H1 (cell line): ENCODE results near the gene RGS6. TPM values are rescaled to one million over a fixed set of nuclear protein-coding genes. Genes with fewer than 3 reads are reported as not detected.

Experiments used
- CTCF ChIA-PET: fragments of 300-600 bp; sonication (Branson Sonifier 250); formaldehyde crosslinking; loops from one replicate; lab custom pipeline; 2021; ENCODE audit not compliant: partially characterized antibody; lab: Charles Lee
- POLR2A ChIA-PET: fragments of 300-600 bp; sonication (Branson Sonifier 250); formaldehyde crosslinking; loops from one replicate; lab custom pipeline; 2021; ENCODE audit warnings: inconsistent platforms; ENCODE audit not compliant: partially characterized antibody; lab: Charles Lee
- DNase-seq, 2 experiments: peaks; one replicate each; pipeline versions ENCODE4 v3.0.0 to v3.0.0-alpha.2; 2010 to 2022; ENCODE audit warnings: low spot score in 2 of 2, low read depth in 1 of 2, mixed read lengths in 1 of 2
- FAIRE-seq: peaks from 2 replicates; lab custom pipeline; 2011; peaks lifted over from hg19 to GRCh38; lab: Jason Lieb, UNC
- H2AFZ ChIP-seq: 2 replicates; pipeline ENCODE4 v1.8.1; 2012; ENCODE audit warnings: low read length, inconsistent platforms
- H2AK5ac ChIP-seq: 2 replicates; pipeline ENCODE4 v1.6.1; 2013; ENCODE audit warnings: low read depth, low read length
- H2BK120ac ChIP-seq: replicated peaks from 2 replicates; pipeline ENCODE3; 2013; ENCODE audit warnings: low read depth, low read length, inconsistent platforms
- H2BK12ac ChIP-seq: 2 replicates; pipeline ENCODE4 v1.6.1; 2013; ENCODE audit warnings: low read depth, low read length
- H2BK15ac ChIP-seq: 2 replicates; pipeline ENCODE4 v1.6.1; 2013; ENCODE audit warnings: low read length
- H2BK20ac ChIP-seq: 2 replicates; pipeline ENCODE4 v1.6.1; 2013; ENCODE audit warnings: low read length
- H2BK5ac ChIP-seq: 2 replicates; pipeline ENCODE4 v1.6.1; 2013; ENCODE audit warnings: low read depth, low read length
- H3K14ac ChIP-seq: 2 replicates; pipeline ENCODE4 v1.6.1; 2013; ENCODE audit warnings: inconsistent platforms; ENCODE audit not compliant: insufficient read length
- H3K18ac ChIP-seq: 2 replicates; pipeline ENCODE4 v1.6.1; 2013; ENCODE audit warnings: low read length; ENCODE audit errors: extremely low read depth
- H3K23ac ChIP-seq: 2 replicates; pipeline ENCODE4 v1.6.1; 2013; ENCODE audit warnings: inconsistent platforms; ENCODE audit not compliant: insufficient read length
- H3K23me2 ChIP-seq: 2 replicates; pipeline ENCODE4 v1.6.1; 2013; ENCODE audit warnings: low read depth, low read length
- H3K27ac ChIP-seq: 2 replicates; pipeline ENCODE4 v1.6.1; 2011; ENCODE audit warnings: low read depth, low read length, inconsistent platforms
- H3K27me3 ChIP-seq, 4 experiments: replicated peaks in 1 of 4; 1 replicate in 1 of 4; 2 replicates in 3 of 4; pipeline versions ENCODE4 v1.6.1 to v1.8.1; 2011 to 2013; ENCODE audit warnings: low read length in 3 of 4, mild to moderate bottlenecking in 3 of 4, inconsistent platforms in 2 of 4, mixed read lengths in 2 of 4, moderate library complexity in 1 of 4; ENCODE audit not compliant: control insufficient read depth in 3 of 4, insufficient read depth in 3 of 4; ENCODE audit errors: extremely low read depth in 1 of 4
- H3K36me3 ChIP-seq, 4 experiments: 2 replicates each; pipeline versions ENCODE4 v1.6.1 to v1.8.1; 2011 to 2013; ENCODE audit warnings: mild to moderate bottlenecking in 4 of 4, low read length in 3 of 4, moderate library complexity in 2 of 4, control low read depth in 1 of 4, inconsistent platforms in 1 of 4; ENCODE audit not compliant: insufficient read depth in 4 of 4, control insufficient read depth in 2 of 4
- H3K4ac ChIP-seq: replicated peaks from 2 replicates; pipeline ENCODE3; 2013; ENCODE audit warnings: low read length, low read depth, mixed read lengths, inconsistent platforms; ENCODE audit not compliant: insufficient read length
- H3K4me1 ChIP-seq, 4 experiments: replicated peaks in 1 of 4; 1 replicate in 1 of 4; 2 replicates in 3 of 4; pipeline versions ENCODE4 v1.6.1 to v1.8.1; 2011 to 2013; ENCODE audit warnings: low read length in 3 of 4, inconsistent platforms in 2 of 4, mixed read lengths in 1 of 4; ENCODE audit not compliant: insufficient read depth in 4 of 4, control insufficient read depth in 3 of 4
- H3K4me2 ChIP-seq, 2 experiments: 2 replicates each; pipeline versions ENCODE4 v1.6.1 to v1.8.1; 2011 to 2013; ENCODE audit warnings: low read depth in 2 of 2, low read length in 2 of 2, control low read depth in 1 of 2, inconsistent platforms in 1 of 2, mild to moderate bottlenecking in 1 of 2; ENCODE audit not compliant: insufficient read depth in 1 of 2
- H3K4me3 ChIP-seq, 4 experiments: fragments of 200-600, 300-600 bp in 1 of 4; sonication (generic), shearing (Covaris generic), sonication (Bioruptor Twin) in 1 of 4; 2 replicates each; pipeline versions ENCODE4 v1.5.1 to v1.8.1; 2011 to 2016; ENCODE audit warnings: low read length in 4 of 4, low read depth in 3 of 4, control low read depth in 2 of 4, inconsistent platforms in 2 of 4, mild to moderate bottlenecking in 2 of 4, mixed read lengths in 1 of 4, moderate library complexity in 1 of 4; ENCODE audit not compliant: insufficient read depth in 2 of 4; ENCODE audit errors: extremely low read depth in 1 of 4
- H3K56ac ChIP-seq: replicated peaks from 2 replicates; pipeline ENCODE3; 2013; ENCODE audit warnings: low read depth, mild to moderate bottlenecking, mixed read lengths, low read length, inconsistent platforms; ENCODE audit not compliant: insufficient read length
- H3K79me1 ChIP-seq: 2 replicates; pipeline ENCODE4 v1.6.1; 2013; ENCODE audit warnings: low read depth, low read length, control low read depth
- H3K79me2 ChIP-seq, 2 experiments: 2 replicates each; pipeline versions ENCODE4 v1.6.1 to v1.8.1; 2012 to 2013; ENCODE audit warnings: low read length in 2 of 2, mild to moderate bottlenecking in 2 of 2, inconsistent platforms in 1 of 2; ENCODE audit not compliant: insufficient read depth in 2 of 2, control insufficient read depth in 1 of 2
- H3K9ac ChIP-seq, 4 experiments: replicated peaks in 1 of 4; 1 replicate in 1 of 4; 2 replicates in 3 of 4; pipeline versions ENCODE4 v1.6.1 to v1.8.1; 2011 to 2013; ENCODE audit warnings: low read depth in 3 of 4, low read length in 3 of 4, control low read depth in 2 of 4, mild to moderate bottlenecking in 2 of 4, moderate library complexity in 2 of 4, inconsistent platforms in 1 of 4; ENCODE audit errors: extremely low read depth in 1 of 4
- H3K9me3 ChIP-seq, 2 experiments: 2 replicates each; pipeline versions ENCODE4 v1.6.1 to v1.8.1; 2012 to 2013; ENCODE audit warnings: mild to moderate bottlenecking in 2 of 2, moderate library complexity in 2 of 2, control low read depth in 1 of 2, inconsistent platforms in 1 of 2, low read depth in 1 of 2, low read length in 1 of 2, mixed read lengths in 1 of 2; ENCODE audit not compliant: insufficient read depth in 2 of 2
- H4K20me1 ChIP-seq, 2 experiments: replicated peaks in 1 of 2; 2 replicates each; pipeline versions ENCODE3 to v1.8.1; 2011 to 2013; ENCODE audit warnings: inconsistent platforms in 2 of 2, low read length in 2 of 2, mild to moderate bottlenecking in 1 of 2; ENCODE audit not compliant: insufficient read depth in 2 of 2, control insufficient read depth in 1 of 2
- H4K5ac ChIP-seq: 2 replicates; pipeline ENCODE4 v1.6.1; 2013; ENCODE audit warnings: low read length, low read depth, mixed read lengths, inconsistent platforms; ENCODE audit not compliant: insufficient read length
- H4K8ac ChIP-seq: 2 replicates; pipeline ENCODE4 v1.8.0; 2013; ENCODE audit warnings: mild to moderate bottlenecking, moderate library complexity, low read length, inconsistent platforms; ENCODE audit not compliant: insufficient read depth; ENCODE audit errors: extremely low read depth
- H4K91ac ChIP-seq: replicated peaks from 2 replicates; pipeline ENCODE3; 2013; ENCODE audit warnings: low read length, mixed read lengths, inconsistent platforms; ENCODE audit not compliant: insufficient read length
- BACH1 ChIP-seq: IDR thresholded peaks from 2 replicates; pipeline ENCODE4 v1.6.1; 2012; ENCODE audit warnings: low read length, improper control_type of control experiment
- BCL11A ChIP-seq, 2 experiments: IDR thresholded peaks; one replicate each; pipeline ENCODE4 v1.6.1; 2011; ENCODE audit warnings: low read depth in 2 of 2, low read length in 2 of 2, mild to moderate bottlenecking in 2 of 2
- BRCA1 ChIP-seq: IDR thresholded peaks from 2 replicates; pipeline ENCODE4 v1.6.1; 2012; ENCODE audit warnings: low read depth, low read length, improper control_type of control experiment
- CREB1 ChIP-seq: IDR thresholded peaks from 2 replicates; pipeline ENCODE4 v1.6.1; 2012; ENCODE audit warnings: inconsistent platforms
- FOSL1 ChIP-seq: IDR thresholded peaks from 2 replicates; pipeline ENCODE4 v1.6.1; 2011; ENCODE audit warnings: mild to moderate bottlenecking, low read depth, low read length, moderate library complexity; ENCODE audit not compliant: insufficient read depth
- RXRA ChIP-seq: IDR thresholded peaks from 2 replicates; pipeline ENCODE4 v1.6.1; 2011; ENCODE audit warnings: low read depth, mild to moderate bottlenecking, low read length, moderate library complexity; ENCODE audit not compliant: insufficient read depth
- SAP30 ChIP-seq: fragments of 300-600 bp; sonication (generic); IDR thresholded peaks from 2 replicates; pipeline ENCODE4 v1.7.1; 2012; ENCODE audit warnings: low read length, moderate library complexity, mild to moderate bottlenecking, inconsistent platforms; ENCODE audit not compliant: insufficient read depth, insufficient replicate concordance
- SIN3A ChIP-seq, 2 experiments: IDR thresholded peaks in 1 of 2; conservative IDR thresholded peaks in 1 of 2; 2 replicates each; pipeline ENCODE4 v1.6.1; 2011 to 2012; ENCODE audit warnings: low read length in 2 of 2, improper control_type of control experiment in 1 of 2, low read depth in 1 of 2, mild to moderate bottlenecking in 1 of 2
- SP4 ChIP-seq: IDR thresholded peaks from 2 replicates; pipeline ENCODE4 v1.6.1; 2012; ENCODE audit warnings: low read length, inconsistent platforms
- SUZ12 ChIP-seq: fragments of 200-600 bp; sonication (generic); IDR thresholded peaks from 2 replicates; pipeline ENCODE4 v1.6.1; 2012; ENCODE audit warnings: mild to moderate bottlenecking, inconsistent platforms, low read length, moderate library complexity, mixed read lengths
- TCF12 ChIP-seq: IDR thresholded peaks from 2 replicates; pipeline ENCODE4 v1.6.1; 2011; ENCODE audit warnings: low read depth, mild to moderate bottlenecking, low read length
- YY1 ChIP-seq: IDR thresholded peaks from 2 replicates; pipeline ENCODE4 v1.6.1; 2011; ENCODE audit warnings: low read depth, mild to moderate bottlenecking, low read length
- WGBS, 2 experiments: shearing (Covaris generic) in 1 of 2; methylation state at CpG; one replicate each; pipeline versions ENCODE4 v1.1.6 to v1.1.7; 2013 to 2015; ENCODE audit warnings: low lambda C conversion rate in 2 of 2, mixed read lengths in 2 of 2, inconsistent platforms in 1 of 2, low coverage in 1 of 2, missing lambda C conversion rate in 1 of 2; ENCODE audit not compliant: insufficient replicate concordance in 2 of 2, insufficient coverage in 1 of 2, insufficient read length in 1 of 2; ENCODE audit errors: extremely low coverage in 1 of 2, missing lambda C conversion rate in 1 of 2; 5-methylcytosine and 5-hydroxymethylcytosine counted together
- polyA plus RNA-seq, 7 experiments: library from polyadenylated mRNA; depleted of rRNA in 3 of 7; stranded (reverse) in 5 of 7; unstranded in 2 of 7; fragments of >200 nt in 5 of 7; fragments of 200-250 nt in 2 of 7; gene quantifications; 1 replicate in 5 of 7; 2 replicates in 1 of 7; 4 replicates in 1 of 7; pipeline versions ENCODE4 v1.2.1 to v1.2.3, GENCODE V29; 2011 to 2013; ENCODE audit warnings: missing spikeins in 2 of 7, mixed read lengths in 2 of 7
- total RNA-seq: library from RNA; stranded (reverse); fragmentation: NEBNext Ultra II Directional; extraction: Animal tissue kit (Norgen Biotek cat#: 25700); gene quantifications from 2 replicates; pipeline ENCODE4 v1.2.1, GENCODE V29; 2021

The RGS6 gene
- total and polyA plus RNA-seq, 2 of the 8 experiments (the other 6 are each of a cell fraction or from before 2014, with no cell fraction given) = 0.26 to 1.1 TPM

DNA sequence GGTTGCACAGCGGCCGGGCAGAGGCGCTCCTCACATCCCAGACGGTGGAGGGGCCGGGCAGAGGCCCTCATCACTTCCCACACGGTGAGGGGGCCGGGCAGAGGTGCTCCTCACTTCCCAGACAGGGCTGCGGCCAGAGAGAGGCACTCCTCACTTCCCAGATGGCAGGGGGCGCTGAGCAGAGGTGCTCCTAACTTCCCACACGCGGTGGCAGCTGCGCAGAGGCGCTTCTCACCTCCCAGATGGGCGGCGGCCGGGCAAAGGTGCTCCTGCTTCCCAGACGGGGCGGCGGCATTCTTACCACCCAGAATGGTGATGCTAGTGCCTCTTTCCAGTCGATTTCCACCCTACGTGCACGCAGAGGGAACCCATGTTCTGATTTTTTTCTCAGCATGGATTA lies 304.4 kb downstream of the RGS6 start:
- Histone ChIP-seq H3K27ac (no peak overlapping the region), H4K20me1 (no peaks in the 10 kb centered on the region), H2AFZ (no peak overlapping the region), H2BK120ac (no peak overlapping the region), H2BK15ac (no peak overlapping the region), H3K4ac (no peak overlapping the region), H2BK5ac (no peak overlapping the region), H3K4me2 (no peak overlapping the region), H2BK12ac (no peak overlapping the region), H3K79me1 (no peaks in the 10 kb centered on the region), H3K27me3 (no peaks in the 10 kb centered on the region), H3K23ac (no peak overlapping the region), H2AK5ac (no peak overlapping the region), H3K56ac (no peak overlapping the region), H3K18ac (no peak overlapping the region), H3K4me1 (no peaks in the 10 kb centered on the region), H3K9me3 (peaks cover 2 to 4% of the 10 kb centered on the region in 2 experiments; a peak in 2 of 4 replicates), H3K79me2 (no peaks in the 10 kb centered on the region), H4K91ac (no peak overlapping the region), H3K36me3 (no peaks in the 10 kb centered on the region), H3K14ac (no peak overlapping the region), H3K4me3 (no peak overlapping the region)
- DNase-seq = no peak
- POLR2A ChIA-PET = no interaction called here
- 91% methylated on average over 22 of the region's 22 CpGs; no CpG with 5 or more reads in 1 of the 2 experiments for WGBS, 2 experiments
- FAIRE-seq = no peak
- TF ChIP-seq SUZ12 (no peak), TCF12 (no peak), RXRA (no peak), CREB1 (no peak), SAP30 (no peak), BRCA1 (no peak), SP4 (no peak), BACH1 (no peak), SIN3A (conservative IDR thresholded peaks at IDR 0.05 in 1 of 2, IDR thresholded peaks at IDR 0.05 in 1 of 2; ENCODE audit: low read depth in 1 of 2, low read length in 2 of 2) (no peak), BCL11A (IDR thresholded peaks at IDR 0.05; ENCODE audit: low read depth in 2 of 2, low read length in 2 of 2) (no peak), YY1 (no peak), FOSL1 (no peak)
- TF ChIP-seq, all 59 proteins: peak for 0
- no peak overlapping the region for H3K9ac ChIP-seq
- no peak overlapping the region for H2BK20ac ChIP-seq
- CTCF ChIA-PET = interaction anchor here (0.6 kb wide), 1 partner anchor 97 kb away, joined by 3 read pairs; no protein-coding TSS in a partner anchor
- H4K5ac ChIP-seq = no peak overlapping the region
- no peak overlapping the region for H4K8ac ChIP-seq
- H3K23me2 ChIP-seq = no peaks in the 10 kb centered on the region
